ENCODE results near the gene CRX.
"Not testable (repeated sequence)": the region's sequence is repeated elsewhere in the genome, so short reads cannot be mapped to it uniquely, and the experiment has no call there.

Gene CRX

GRCh38 chr19:47853003-47853402 lies 31.3 kb downstream of the CRX start:
- DNase-seq = peak in 1 of 10 donors; percentile 48
- intact Hi-C loops (cut with DNase I) = no loop called here

GRCh38 chr19:47854459-47854858 lies 32.7 kb downstream of the CRX start:
- DNase-seq = no peak
- intact Hi-C loops (cut with DNase I) = no loop called here

GRCh38 chr19:47858231-47858630 lies 36.5 kb downstream of the CRX start:
- peak in 1 of 10 donors; percentile 18 for DNase-seq
- intact Hi-C loops (cut with DNase I) = not testable (repeated sequence)

GRCh38 chr19:47858646-47859285 lies 37.0 kb downstream of the CRX start, which contains the start of gene TPRX2:
Gene TPRX2, plus strand, starts transcription at chr19:47859235. Its CDS starts 12 bp downstream, at chr19:47859247.
- intact Hi-C loops (cut with DNase I) = not testable (repeated sequence)
- DNase-seq = peak in 1 of 10 donors; percentile 16

GRCh38 chr19:47859838-47860237 lies 38.1 kb downstream of the CRX start:
- intact Hi-C loops (cut with DNase I) = loop anchor here (10.0 kb wide), 2 partner anchors 45 to 95 kb away; no protein-coding TSS in a partner anchor
- not testable (repeated sequence) for DNase-seq

- intact Hi-C loops (cut with DNase I) = loop anchor here (10.0 kb wide), 2 partner anchors 46 to 96 kb away; no protein-coding TSS in a partner anchor
- DNase-seq = no peak
Observed at GRCh38 chr19:47860602-47861297, 39.0 kb downstream of the CRX start.

GRCh38 chr19:47861630-47862029 lies 39.9 kb downstream of the CRX start:
- intact Hi-C loops (cut with DNase I) = loop anchor here (10.0 kb wide), 2 partner anchors 47 to 97 kb away; no protein-coding TSS in a partner anchor
- DNase-seq = no peak

GRCh38 chr19:47863514-47863936 lies 41.8 kb downstream of the CRX start:
- intact Hi-C loops (cut with DNase I) = loop anchor here (10.0 kb wide), 2 partner anchors 49 to 99 kb away; no protein-coding TSS in a partner anchor
- peak; percentile 39 to 97 (median 86) for DNase-seq

GRCh38 chr19:47865166-47865565 lies 43.4 kb downstream of the CRX start:
- DNase-seq = no peak
- intact Hi-C loops (cut with DNase I) = loop anchor here (10.0 kb wide), 2 partner anchors 50 to 100 kb away; no protein-coding TSS in a partner anchor

GRCh38 chr19:47878906-47879305 lies 57.2 kb downstream of the CRX start:
- DNase-seq = no peak
- intact Hi-C loops (cut with DNase I) = no loop called here

- intact Hi-C loops (cut with DNase I); DNase-seq: not testable (repeated sequence)
Observed at GRCh38 chr19:47879385-47879784, 57.6 kb downstream of the CRX start.

- no peak for DNase-seq
- intact Hi-C loops (cut with DNase I) = no loop called here
Observed at GRCh38 chr19:47881757-47882156, 60.0 kb downstream of the CRX start.

- intact Hi-C loops (cut with DNase I) = no loop called here
- DNase-seq = no peak
Observed at GRCh38 chr19:47882890-47883289, 61.2 kb downstream of the CRX start.

- DNase-seq = no peak
Observed at GRCh38 chr19:47885067-47885463, 63.3 kb downstream of the CRX start.

GRCh38 chr19:47886010-47886559 lies 64.3 kb downstream of the CRX start, which contains the start of gene SULT2A1:
Gene SULT2A1, minus strand, starts transcription at chr19:47886315. Its CDS starts 58 bp downstream, at chr19:47886257.
- intact Hi-C loops (cut with DNase I) = no loop called here
- no peak for DNase-seq

More at GRCh38 chr19:47885067-47885463, 63.3 kb downstream of the CRX start:
- intact Hi-C loops (cut with DNase I) = no loop called here

- DNase-seq = no peak
- intact Hi-C loops (cut with DNase I) = no loop called here
Observed at GRCh38 chr19:47890865-47891621, 69.3 kb downstream of the CRX start.

GRCh38 chr19:47891622-47891922 lies 69.8 kb downstream of the CRX start:
- intact Hi-C loops (cut with DNase I) = no loop called here
- no peak for DNase-seq

GRCh38 chr19:47891923-47892666 lies 70.4 kb downstream of the CRX start:
- intact Hi-C loops (cut with DNase I) = no loop called here
- no peak for DNase-seq
